Endothelial cell of hepatic sinusoid (primary cell): Measurements from ENCODE around the gene MAP3K14.

ENCODE experiments used
- in situ Hi-C: cut with HindIII; loops from 2 replicates; pipeline ENCODE4 v1.10.0; 2017; ENCODE audit warnings: low sequenced_read_pairs

The MAP3K14 gene

GRCh38 chr17:45227101-45227925 lies 89.5 kb downstream of the MAP3K14 start:
- in situ Hi-C loops: no loop called here

GRCh38 chr17:45226576-45226975 lies 90.2 kb downstream of the MAP3K14 start:
- in situ Hi-C loops: no loop called here

GRCh38 chr17:45225964-45226530 lies 90.8 kb downstream of the MAP3K14 start:
- in situ Hi-C loops: no loop called here

- in situ Hi-C loops: no loop called here
These were observed 91.6 kb downstream of the MAP3K14 start for GRCh38 chr17:45225051-45225700.

- in situ Hi-C loops: no loop called here
These were observed 92.2 kb downstream of the MAP3K14 start for GRCh38 chr17:45224671-45225050.

GRCh38 chr17:45223539-45224528 lies 93.0 kb downstream of the MAP3K14 start:
- in situ Hi-C loops: no loop called here

GRCh38 chr17:45222996-45223538 lies 93.8 kb downstream of the MAP3K14 start:
- in situ Hi-C loops: no loop called here

- in situ Hi-C loops: no loop called here
These were observed 94.4 kb downstream of the MAP3K14 start for GRCh38 chr17:45222289-45222995.

GRCh38 chr17:45222014-45222288 lies 94.9 kb downstream of the MAP3K14 start:
- in situ Hi-C loops: no loop called here

GRCh38 chr17:45221081-45222013 lies 95.5 kb downstream of the MAP3K14 start, which contains the start of gene FMNL1:
Gene FMNL1 (plus strand): TSS chr17:45221885. CDS start chr17:45222125, 240 bp downstream.
- in situ Hi-C loops: no loop called here

GRCh38 chr17:45220079-45220478 lies 96.7 kb downstream of the MAP3K14 start:
- in situ Hi-C loops: no loop called here

GRCh38 chr17:45218895-45219661 lies 97.7 kb downstream of the MAP3K14 start:
- in situ Hi-C loops: no loop called here
